Keratinocyte (primary cell): ENCODE results near the gene ACOT13. TPM values are rescaled to one million over a fixed set of nuclear protein-coding genes. Genes with fewer than 3 reads are reported as not detected.
"Not testable (repeated sequence)": the region's sequence is repeated elsewhere in the genome, so short reads cannot be mapped to it uniquely, and the experiment has no call there.

Experiments used
- DNase-seq: peaks from one replicate; pipeline ENCODE4 v3.0.0-alpha.2; 2011; ENCODE audit warnings: low read depth, missing footprints, low spot score
- FAIRE-seq: peaks from 2 replicates; lab custom pipeline; 2011; peaks lifted over from hg19 to GRCh38; lab: Jason Lieb, UNC
- H2AFZ ChIP-seq: 2 replicates; pipeline ENCODE4 v1.6.0; 2012; ENCODE audit warnings: low read length, control low read depth, inconsistent platforms; ENCODE audit not compliant: control insufficient read depth
- H3K27ac ChIP-seq: 2 replicates; pipeline ENCODE4 v1.5.1; 2011; ENCODE audit warnings: low read length; ENCODE audit not compliant: control insufficient read depth, insufficient read depth
- H3K27me3 ChIP-seq: 3 replicates; pipeline ENCODE4 v1.6.0; 2011; ENCODE audit warnings: low read length; ENCODE audit not compliant: control insufficient read depth, insufficient read depth; ENCODE audit errors: extremely low read depth
- H3K36me3 ChIP-seq, 2 experiments: 2 replicates in 1 of 2; 3 replicates in 1 of 2; pipeline ENCODE4 v1.5.1; 2011; ENCODE audit warnings: low read length in 2 of 2, mild to moderate bottlenecking in 1 of 2; ENCODE audit not compliant: control insufficient read depth in 2 of 2, insufficient read depth in 2 of 2; ENCODE audit errors: extremely low read depth in 1 of 2
- H3K4me1 ChIP-seq: 3 replicates; pipeline ENCODE4 v1.5.1; 2011; ENCODE audit warnings: low read length; ENCODE audit not compliant: control insufficient read depth, insufficient read depth; ENCODE audit errors: extremely low read depth
- H3K4me2 ChIP-seq: 3 replicates; pipeline ENCODE4 v1.6.0; 2011; ENCODE audit warnings: low read depth, low read length; ENCODE audit not compliant: control insufficient read depth, insufficient read depth; ENCODE audit errors: extremely low read depth
- H3K4me3 ChIP-seq, 3 experiments: fragments of 200-600 bp in 1 of 3; sonication (generic) in 1 of 3; 2 replicates in 2 of 3; 3 replicates in 1 of 3; pipeline ENCODE4 v1.5.1; 2011 to 2016; ENCODE audit warnings: low read length in 3 of 3, mild to moderate bottlenecking in 3 of 3, control low read depth in 2 of 3, inconsistent platforms in 1 of 3, low read depth in 1 of 3, mixed read lengths in 1 of 3, mixed run types in 1 of 3, moderate library complexity in 1 of 3; ENCODE audit not compliant: control insufficient read depth in 2 of 3, insufficient read depth in 2 of 3; ENCODE audit errors: extremely low read depth in 1 of 3
- H3K79me2 ChIP-seq: 2 replicates; pipeline ENCODE4 v1.6.0; 2012; ENCODE audit warnings: low read length; ENCODE audit not compliant: control insufficient read depth, insufficient read depth
- H3K9ac ChIP-seq: 3 replicates; pipeline ENCODE4 v1.6.0; 2011; ENCODE audit warnings: low read length; ENCODE audit not compliant: control insufficient read depth, insufficient read depth; ENCODE audit errors: extremely low read depth
- H3K9me1 ChIP-seq: 3 replicates; pipeline ENCODE4 v1.6.0; 2011; ENCODE audit warnings: low read length; ENCODE audit not compliant: control insufficient read depth, insufficient read depth; ENCODE audit errors: extremely low read depth
- H3K9me3 ChIP-seq: 2 replicates; pipeline ENCODE4 v1.5.1; 2012; ENCODE audit warnings: low read depth, low read length; ENCODE audit not compliant: control insufficient read depth
- H4K20me1 ChIP-seq: 3 replicates; pipeline ENCODE4 v1.6.0; 2011; ENCODE audit warnings: low read length; ENCODE audit not compliant: control insufficient read depth, insufficient read depth; ENCODE audit errors: extremely low read depth
- CTCF ChIP-seq, 3 experiments: IDR thresholded peaks in 1 of 3; conservative IDR thresholded peaks in 1 of 3; optimal IDR thresholded peaks in 1 of 3; 2 replicates in 2 of 3; 3 replicates in 1 of 3; pipeline versions ENCODE3 to v1.5.1; 2011; ENCODE audit warnings: low read length in 3 of 3, mild to moderate bottlenecking in 3 of 3, moderate library complexity in 2 of 3, control low read depth in 1 of 3, inconsistent platforms in 1 of 3; ENCODE audit not compliant: insufficient read depth in 2 of 3; ENCODE audit errors: extremely low read depth in 1 of 3
- EZH2 ChIP-seq: IDR thresholded peaks from one replicate; pipeline ENCODE4 v1.6.1; 2012; ENCODE audit warnings: inconsistent platforms, mild to moderate bottlenecking, low read length, moderate library complexity
- dilution Hi-C: fragments of 300-500 bp; cut with MboI; formaldehyde crosslinking; loops from one replicate; pipeline ENCODE4 v1.7.0; 2020; ENCODE audit warnings: low sequenced_read_pairs; ENCODE audit not compliant: extremely low pct_ligation_motif_present
- polyA plus RNA-seq, 5 experiments: library from polyadenylated mRNA; depleted of rRNA in 3 of 5; stranded (reverse) in 3 of 5; stranded (forward) in 1 of 5; unstranded in 1 of 5; fragments of >200 nt; gene quantifications; 1 replicate in 1 of 5; 2 replicates in 3 of 5; 3 replicates in 1 of 5; pipeline versions ENCODE4 v1.2.1 to v1.2.3, GENCODE V29; 2011 to 2012; ENCODE audit warnings: missing spikeins in 2 of 5, low read depth in 1 of 5, low replicate concordance in 1 of 5

Gene ACOT13
- polyA plus RNA-seq, 1 donor (not counting 4 experiments of a cell fraction or from before 2014, with no cell fraction given) = 57.9 TPM

GRCh38 chr6:24744911-24745310, 78.0 kb downstream of the ACOT13 start:
- no peak overlapping the region for H3K4me2 ChIP-seq
- H3K9me1 ChIP-seq = no peaks in the 10 kb centered on the region
- H3K9me3 ChIP-seq = no peaks in the 10 kb centered on the region
- H3K79me2 ChIP-seq = no peaks in the 10 kb centered on the region
- FAIRE-seq = no peak
- H3K9ac ChIP-seq = no peak overlapping the region
- DNase-seq = no peak
- no peaks in the 10 kb centered on the region for H4K20me1 ChIP-seq
- H3K36me3 ChIP-seq = no peaks in the 10 kb centered on the region
- H3K27me3 ChIP-seq = no peaks in the 10 kb centered on the region
- TF ChIP-seq EZH2 (no peak), CTCF (optimal IDR thresholded peaks at IDR 0.05 in 1 of 3, IDR thresholded peaks at IDR 0.05 in 1 of 3, conservative IDR thresholded peaks at IDR 0.05 in 1 of 3; ENCODE audit: extremely low read depth in 1 of 3, insufficient read depth in 2 of 3, low read length in 3 of 3) (no peak)
- no peak overlapping the region for H2AFZ ChIP-seq
- dilution Hi-C loops = no loop called here
- no peak overlapping the region for H3K4me3 ChIP-seq
- peaks cover 17% of the 10 kb centered on the region for H3K4me1 ChIP-seq
- H3K27ac ChIP-seq = no peak overlapping the region

DNA sequence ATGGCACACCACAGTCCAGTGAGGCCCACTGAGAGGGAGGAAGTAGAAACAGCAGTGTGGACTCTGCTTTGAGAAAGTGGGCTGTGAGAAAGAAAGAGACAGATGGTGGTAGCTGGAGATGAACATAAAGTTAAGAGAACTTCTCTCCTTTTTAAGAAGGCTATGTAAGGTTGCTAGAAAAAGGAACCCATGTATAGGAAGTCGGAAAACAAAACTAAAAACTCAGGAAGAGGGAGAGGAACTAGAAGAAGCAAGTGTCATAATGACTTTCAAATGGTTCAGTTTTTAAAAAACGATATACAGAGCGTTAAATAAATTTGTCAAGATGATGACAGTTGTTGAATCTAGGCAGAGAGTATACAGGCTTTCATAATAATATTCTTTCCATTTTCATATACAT, 82.4 kb downstream of the ACOT13 start:
- no peak for DNase-seq
- no peak overlapping the region for H3K9ac ChIP-seq
- H2AFZ ChIP-seq = no peak overlapping the region
- FAIRE-seq = no peak
- no peaks in the 10 kb centered on the region for H3K27me3 ChIP-seq
- dilution Hi-C loops = no loop called here
- H3K4me2 ChIP-seq = no peak overlapping the region
- H3K36me3 ChIP-seq = no peaks in the 10 kb centered on the region
- H3K9me3 ChIP-seq = no peaks in the 10 kb centered on the region
- H3K27ac ChIP-seq = no peak overlapping the region
- H3K79me2 ChIP-seq = no peaks in the 10 kb centered on the region
- no peaks in the 10 kb centered on the region for H3K9me1 ChIP-seq
- TF ChIP-seq EZH2 (no peak), CTCF (optimal IDR thresholded peaks at IDR 0.05 in 1 of 3, IDR thresholded peaks at IDR 0.05 in 1 of 3, conservative IDR thresholded peaks at IDR 0.05 in 1 of 3; ENCODE audit: extremely low read depth in 1 of 3, insufficient read depth in 2 of 3, low read length in 3 of 3) (no peak)
- no peak overlapping the region for H3K4me3 ChIP-seq
- H3K4me1 ChIP-seq = no peaks in the 10 kb centered on the region
- H4K20me1 ChIP-seq = no peaks in the 10 kb centered on the region

GRCh38 chr6:24750878-24751277, 84.0 kb downstream of the ACOT13 start:
- H3K79me2 ChIP-seq, H3K27me3 ChIP-seq, dilution Hi-C loops, H3K9ac ChIP-seq, DNase-seq, H4K20me1 ChIP-seq, H3K27ac ChIP-seq, H2AFZ ChIP-seq, FAIRE-seq, H3K4me1 ChIP-seq, H3K9me3 ChIP-seq, H3K4me3 ChIP-seq, H3K4me2 ChIP-seq, H3K9me1 ChIP-seq, H3K36me3 ChIP-seq: not testable (repeated sequence)
